ENCODE data around the gene HJV.

The HJV gene

DNA sequence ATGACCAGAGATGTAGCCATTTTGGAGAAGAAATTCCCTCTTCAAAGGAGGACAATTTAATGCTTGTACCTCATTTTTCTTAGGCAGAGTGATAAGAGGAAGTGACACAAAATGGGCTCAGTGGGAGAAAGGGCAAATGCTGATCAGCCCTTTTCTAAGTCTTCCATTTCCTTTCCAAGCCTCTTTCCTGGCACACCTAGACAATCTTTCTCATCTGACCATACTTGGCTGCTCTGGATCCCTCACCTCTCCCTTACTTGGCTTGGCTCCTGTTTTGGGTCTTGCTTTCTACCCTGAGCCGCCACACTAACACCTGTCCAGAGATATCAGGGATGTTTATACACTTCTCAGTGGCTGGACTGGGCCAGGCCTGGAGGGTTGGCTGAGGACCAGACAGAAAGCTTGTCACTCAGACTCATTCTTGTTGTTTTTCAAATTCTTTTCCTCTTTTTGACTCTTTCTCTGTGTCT, 38.3 kb downstream of the HJV start:
- no peak overlapping the region for H3K4me3 ChIP-seq (ENCODE audit: low read depth, low read length)
- TF ChIP-seq CTCF (IDR thresholded peaks at IDR 0.05; ENCODE audit: control insufficient read depth, extremely low read depth, insufficient read depth), result no peak
- DNase-seq (ENCODE audit: low read depth), result no peak

DNA sequence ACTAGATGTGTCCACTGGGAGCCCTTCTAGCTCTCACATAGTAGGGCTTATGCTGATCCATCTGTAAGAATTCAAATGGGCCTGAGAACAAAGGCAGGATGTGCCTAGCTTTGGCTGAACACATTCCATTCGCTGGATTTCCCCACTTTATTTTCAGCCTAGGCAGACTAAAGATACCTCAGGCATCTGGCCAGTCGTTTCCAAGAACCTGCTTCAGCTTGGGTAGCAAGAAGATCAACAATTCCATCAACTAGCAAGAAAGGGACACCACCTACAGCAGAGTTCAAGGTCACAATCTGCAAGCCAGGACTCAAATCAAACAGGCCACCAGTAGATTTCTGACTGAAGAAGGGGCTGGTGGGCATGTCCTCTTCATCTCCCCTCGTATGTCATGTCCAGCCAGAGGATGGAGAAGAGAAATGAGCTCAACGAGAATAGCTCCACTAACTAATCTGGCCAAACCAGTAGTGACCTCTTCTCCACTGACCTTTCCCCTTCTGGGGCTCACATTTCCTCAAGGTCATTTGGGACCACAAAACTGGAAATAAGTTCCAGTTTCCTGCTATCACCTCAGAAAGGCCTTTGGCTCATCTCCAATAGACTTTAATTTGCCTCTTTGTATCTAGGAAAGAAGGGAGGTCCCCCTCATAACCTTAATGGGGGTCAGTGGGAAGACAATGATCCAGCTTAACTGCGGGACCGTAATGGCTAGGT, 39.4 kb downstream of the HJV start:
- no peak overlapping the region for H3K4me3 ChIP-seq (ENCODE audit: low read depth, low read length)
- DNase-seq (ENCODE audit: low read depth), result no peak
- TF ChIP-seq CTCF (IDR thresholded peaks at IDR 0.05; ENCODE audit: control insufficient read depth, extremely low read depth, insufficient read depth), result no peak

GRCh38 chr1:145980457-145980994, 41.0 kb downstream of the HJV start:
- DNase-seq (ENCODE audit: low read depth), result no peak
- TF ChIP-seq CTCF (IDR thresholded peaks at IDR 0.05; ENCODE audit: control insufficient read depth, extremely low read depth, insufficient read depth), result no peak
- H3K4me3 ChIP-seq (ENCODE audit: low read depth, low read length), result no peak overlapping the region

- no peak overlapping the region for H3K4me3 ChIP-seq (ENCODE audit: low read depth, low read length)
- no peak for DNase-seq (ENCODE audit: low read depth)
- no peak for TF ChIP-seq CTCF (IDR thresholded peaks at IDR 0.05; ENCODE audit: control insufficient read depth, extremely low read depth, insufficient read depth)
Measured at GRCh38 chr1:145979746-145980456, 41.6 kb downstream of the HJV start.

DNA sequence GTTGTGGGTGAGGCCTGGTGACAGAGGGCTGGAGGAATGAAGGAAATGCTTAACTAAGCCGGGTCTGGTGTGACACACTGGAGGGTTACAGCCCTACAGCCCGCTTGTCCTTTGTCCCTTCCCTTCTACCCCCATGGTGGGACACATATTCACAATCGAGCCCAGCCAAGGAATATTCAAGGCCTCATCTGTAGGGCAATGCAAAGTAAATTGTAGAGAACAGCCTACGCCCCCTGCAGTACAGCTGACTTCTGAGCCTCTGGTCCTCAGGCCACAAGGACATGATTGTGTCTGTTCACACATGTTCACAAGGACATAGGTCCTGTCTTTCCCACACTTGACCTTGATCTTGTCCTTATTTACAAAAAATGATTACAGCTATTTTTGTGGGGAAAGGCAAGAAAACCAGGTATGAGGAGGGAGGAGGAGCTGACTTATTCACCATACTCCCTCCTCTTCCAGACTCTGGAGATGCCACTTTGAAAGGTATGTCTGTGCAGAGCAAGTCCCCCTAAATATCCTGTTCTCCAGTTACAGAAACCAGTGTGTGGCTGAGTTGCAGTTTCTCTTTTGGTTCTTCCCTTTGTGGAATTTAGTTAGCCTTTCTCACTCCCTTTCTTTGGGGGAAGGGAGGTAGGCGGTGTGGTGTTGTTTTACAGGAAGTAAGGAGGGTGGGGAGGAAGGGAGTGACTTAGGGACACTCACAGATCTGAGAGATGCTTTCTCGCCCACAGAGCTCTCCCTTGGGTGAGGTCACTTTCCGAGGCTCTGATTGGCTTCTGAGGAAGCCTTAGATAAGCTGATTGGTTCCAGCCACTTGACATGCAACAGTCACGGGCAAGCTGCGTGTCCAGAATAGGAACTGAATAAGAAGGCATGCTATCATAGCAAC, 42.4 kb downstream of the HJV start:
- DNase-seq (ENCODE audit: low read depth), result peak; percentile 96
- no peak overlapping the region for H3K4me3 ChIP-seq (ENCODE audit: low read depth, low read length)
- no peak for TF ChIP-seq CTCF (IDR thresholded peaks at IDR 0.05; ENCODE audit: control insufficient read depth, extremely low read depth, insufficient read depth)

DNA sequence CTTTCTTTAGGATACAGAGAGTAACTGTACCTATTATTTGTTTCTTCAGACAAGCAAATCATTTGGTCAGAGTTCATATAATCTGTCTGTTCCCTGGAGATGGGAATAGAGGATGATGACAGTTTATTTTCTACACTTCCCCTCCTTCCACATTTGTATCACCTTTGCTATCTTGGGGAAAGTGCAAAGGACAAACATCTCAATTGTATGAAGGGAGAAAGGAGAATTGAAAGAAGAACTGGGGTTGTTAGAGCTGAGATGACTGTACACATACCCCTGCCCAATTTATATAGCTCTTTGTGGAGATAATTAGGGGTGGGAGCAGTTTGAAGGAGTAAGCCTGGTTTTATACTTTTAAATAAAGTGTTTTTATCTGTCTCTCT, 43.1 kb downstream of the HJV start:
- TF ChIP-seq CTCF (IDR thresholded peaks at IDR 0.05; ENCODE audit: control insufficient read depth, extremely low read depth, insufficient read depth), result no peak
- no peak overlapping the region for H3K4me3 ChIP-seq (ENCODE audit: low read depth, low read length)
- DNase-seq (ENCODE audit: low read depth), result no peak
